ENCODE measurements around the gene TSPAN9.

The TSPAN9 gene

GRCh38 chr12:3076730-3077571 is at the start of gene TSPAN9:
TSS of gene TSPAN9 (plus strand) at chr12:3077379. CDS start at chr12:3201194, 123,815 bp downstream.
- peak; percentile 63 for DNase-seq

DNA sequence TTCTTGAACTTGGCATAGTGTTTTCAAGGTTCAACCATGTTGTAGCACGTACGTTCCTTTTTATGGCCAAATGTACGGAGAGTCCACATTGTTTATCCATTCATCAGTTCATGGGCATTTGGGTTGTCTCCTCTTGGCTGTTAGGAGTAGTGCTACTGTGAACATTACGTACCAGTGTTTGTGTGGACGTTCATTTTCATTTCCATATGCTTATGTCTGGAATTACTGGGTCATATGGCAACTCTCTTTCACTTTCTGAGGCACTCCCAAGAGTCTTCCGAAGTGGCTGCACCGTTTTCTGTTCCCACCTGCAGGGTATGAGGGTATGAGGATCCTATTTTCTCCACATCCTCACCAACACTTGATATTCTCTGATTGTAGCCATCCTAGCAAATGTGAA is 49.1 kb upstream of the TSPAN9 start:
- DNase-seq = no peak

GRCh38 chr12:3030821-3031429 is 46.3 kb upstream of the TSPAN9 start:
- no peak for DNase-seq

- no peak for DNase-seq
These were observed 45.0 kb upstream of the TSPAN9 start for GRCh38 chr12:3032161-3032560.

GRCh38 chr12:3032770-3033538 is 44.2 kb upstream of the TSPAN9 start:
- DNase-seq = no peak

DNA sequence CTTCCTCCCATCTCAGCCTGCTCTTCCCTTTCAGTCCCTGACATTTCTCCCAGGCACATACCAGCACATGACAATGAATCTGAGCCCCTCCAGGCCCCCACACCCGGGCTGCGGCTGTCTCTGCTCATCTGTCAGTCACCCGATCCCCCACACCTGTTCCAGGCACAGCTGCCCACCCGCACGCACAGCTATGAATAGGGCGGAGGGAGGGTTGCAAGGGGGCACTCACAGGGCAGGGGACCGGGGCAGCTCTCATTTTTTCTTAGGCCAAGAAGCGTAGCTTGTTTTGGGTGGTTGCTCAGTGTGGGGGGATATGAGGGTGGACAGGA is 43.7 kb upstream of the TSPAN9 start:
- DNase-seq = no peak

- DNase-seq = peak; percentile 64
These were observed 43.0 kb upstream of the TSPAN9 start for GRCh38 chr12:3034067-3034750.

GRCh38 chr12:3035171-3035570 is 42.0 kb upstream of the TSPAN9 start:
- DNase-seq = no peak

DNA sequence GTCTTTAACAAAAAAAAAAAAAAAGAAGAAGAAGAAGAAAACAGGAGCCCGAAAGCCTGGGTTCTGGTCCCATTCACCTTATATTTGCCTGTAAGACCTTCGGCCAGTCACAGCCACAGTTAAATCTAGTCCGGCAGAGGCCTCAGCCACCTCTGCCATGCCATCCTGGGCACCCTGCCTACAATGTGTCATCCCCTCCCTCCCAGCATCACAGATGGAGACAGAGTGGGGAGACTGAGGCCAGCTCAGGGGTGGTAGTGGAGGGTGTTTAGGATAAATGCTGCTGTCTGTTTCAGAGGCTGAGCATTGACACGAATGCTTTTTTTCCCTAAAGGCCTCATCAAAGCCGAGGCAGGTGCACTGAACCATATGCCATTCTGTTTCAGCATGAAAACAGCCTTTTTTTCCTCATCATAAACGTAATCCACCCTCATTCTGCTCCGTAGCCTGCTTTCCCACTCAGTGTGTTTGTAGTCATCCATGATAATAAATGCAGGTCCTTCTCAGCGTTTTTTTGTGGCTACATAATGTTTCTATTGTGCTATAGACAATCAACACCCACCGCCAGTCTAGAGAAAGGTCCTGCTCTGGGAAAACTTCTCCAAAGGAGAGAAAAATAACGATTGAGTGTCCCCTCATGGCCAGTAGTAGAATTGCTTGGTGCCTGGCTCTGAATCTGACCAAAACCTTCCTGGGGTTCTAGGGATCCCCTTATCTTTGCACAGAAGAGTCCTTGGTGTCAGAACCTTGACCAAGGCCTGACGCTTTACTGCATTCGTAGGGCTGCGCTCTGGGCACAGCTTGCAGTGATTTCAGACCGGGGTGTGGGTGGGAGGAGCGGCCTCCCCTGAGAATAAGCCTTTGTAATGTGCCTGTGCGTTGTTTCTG is 41.1 kb upstream of the TSPAN9 start:
- no peak for DNase-seq

DNA sequence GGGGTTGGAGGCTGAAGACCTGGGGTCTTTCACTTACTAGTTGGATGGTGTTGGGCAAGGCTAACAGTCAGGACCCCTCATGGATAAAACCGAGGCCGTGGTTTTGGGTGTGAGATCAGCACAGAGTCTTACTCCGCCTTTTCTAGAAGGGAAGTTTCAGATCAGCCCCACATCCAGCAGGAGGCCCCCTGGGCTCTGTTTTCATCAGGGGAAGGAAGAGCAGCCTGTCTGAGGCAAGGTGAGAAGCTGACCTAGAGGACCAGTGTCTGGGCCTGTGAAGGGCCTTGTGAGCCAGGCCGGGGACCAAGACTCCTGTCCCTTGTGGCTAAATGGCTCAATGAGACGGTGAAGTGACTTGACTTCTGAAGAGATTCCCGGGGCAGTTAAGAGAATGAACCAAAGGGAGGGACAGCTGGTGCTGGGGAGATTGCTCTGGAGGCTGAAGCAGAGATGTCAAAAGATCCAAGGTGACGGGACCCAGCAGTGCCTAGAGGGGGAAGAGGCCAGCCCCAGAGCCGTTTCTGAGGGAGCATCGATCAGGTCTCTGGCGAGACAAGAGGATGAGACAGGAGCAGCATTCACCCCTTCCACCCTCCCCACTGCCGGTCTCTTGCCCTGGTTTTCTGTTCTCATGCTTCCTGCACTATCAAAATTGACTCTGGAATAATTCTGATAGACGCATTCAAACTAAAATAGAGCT is 40.1 kb upstream of the TSPAN9 start:
- no peak for DNase-seq

DNA sequence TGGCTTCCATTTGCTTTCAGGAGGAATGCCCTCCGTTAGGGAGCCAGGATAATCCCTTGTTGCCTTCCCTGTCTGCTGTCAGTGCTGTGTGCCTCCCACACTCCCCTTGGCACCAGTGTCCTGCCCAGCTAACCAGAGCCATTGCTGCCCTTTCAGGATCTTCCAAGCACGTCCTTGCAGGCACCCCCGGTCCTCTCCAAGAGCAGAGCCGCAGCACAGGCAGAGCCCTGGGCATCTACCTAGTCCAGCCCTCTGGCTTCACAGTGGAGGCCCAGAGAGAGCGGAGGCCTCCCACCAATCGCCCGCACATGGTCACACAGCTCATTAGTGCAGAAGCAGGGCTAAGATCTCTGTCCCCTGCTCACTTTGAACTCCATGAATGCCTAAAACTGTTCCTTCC is 39.0 kb upstream of the TSPAN9 start:
- no peak for DNase-seq

- DNase-seq = no peak
These were observed 38.2 kb upstream of the TSPAN9 start for GRCh38 chr12:3038926-3039510.

- DNase-seq = no peak
These were observed 37.0 kb upstream of the TSPAN9 start for GRCh38 chr12:3040026-3040656.

GRCh38 chr12:3040663-3041544 is 36.3 kb upstream of the TSPAN9 start:
- DNase-seq = no peak

GRCh38 chr12:3041558-3042164 is 35.5 kb upstream of the TSPAN9 start:
- DNase-seq = peak; percentile 79

DNA sequence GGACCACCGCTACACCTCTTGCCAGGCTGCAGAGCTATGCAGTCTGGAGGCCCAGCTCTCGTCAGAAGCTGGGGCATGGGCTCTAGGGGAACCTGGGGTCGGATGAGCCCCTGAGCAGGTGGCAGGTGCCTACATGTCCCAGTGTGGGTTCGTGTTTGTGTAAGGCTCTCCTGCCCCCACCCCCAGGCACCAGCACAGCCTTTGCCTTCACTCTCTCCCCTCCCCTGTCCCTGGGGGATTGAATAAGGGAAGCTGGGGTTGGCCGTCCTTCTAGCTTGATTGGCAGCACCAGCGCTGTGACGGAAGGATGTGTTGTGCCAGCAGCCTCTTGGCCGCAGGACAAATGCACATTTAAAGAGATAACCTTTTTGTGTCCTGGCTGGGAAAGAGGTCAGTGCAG is 34.8 kb upstream of the TSPAN9 start:
- no peak for DNase-seq

- no peak for DNase-seq
These were observed 34.4 kb upstream of the TSPAN9 start for GRCh38 chr12:3042826-3043225.

GRCh38 chr12:3043406-3043805 is 33.8 kb upstream of the TSPAN9 start:
- no peak for DNase-seq

DNA sequence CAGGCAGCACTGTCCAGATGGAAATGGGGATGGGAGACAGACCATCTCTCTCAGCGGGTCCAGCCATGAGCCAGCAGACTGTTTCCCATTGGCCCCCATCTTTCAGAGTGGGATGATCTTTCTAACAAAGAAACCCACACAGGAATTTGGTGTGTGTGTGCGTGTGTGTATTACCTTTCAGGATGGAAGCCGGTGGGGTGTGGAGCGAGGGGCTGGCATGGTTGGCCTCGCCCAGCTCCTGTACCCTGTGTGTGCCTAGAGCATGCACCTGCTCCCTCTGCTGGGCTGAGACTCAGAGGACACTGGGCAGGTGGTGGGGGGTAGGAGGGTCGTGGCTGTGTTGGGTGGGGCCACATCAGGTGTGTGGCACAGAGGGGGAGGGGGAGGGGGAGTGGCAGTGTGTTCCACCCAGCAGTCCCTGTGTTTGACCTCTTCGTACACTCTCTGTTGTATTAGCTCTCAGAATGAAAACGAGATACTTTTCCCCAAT is 33.0 kb upstream of the TSPAN9 start:
- DNase-seq = no peak
